HepG2 (cell line): Measurements from ENCODE around the gene KRTAP9-9. TPM values are rescaled to one million over a fixed set of nuclear protein-coding genes. Genes with fewer than 3 reads are reported as not detected.

Source experiments
- ATAC-seq: fragments of 200-7000 bp; cut with Tn5 transposase; 3 replicates; pipeline ENCODE4 v1.9.1; 2020; ENCODE audit warnings: mild to moderate bottlenecking, moderate library complexity
- BruUV-seq: library from RNA; stranded (reverse); fragments of 400-500 nt; replicated peaks from 2 replicates; lab custom pipeline; 2021; lab: Mats Ljungman, UMichigan
- CTCF ChIA-PET: fragments of 300-600 bp; formaldehyde crosslinking; extraction: SDS; loops from one replicate; lab custom pipeline; 2021; ENCODE audit warnings: low total read pairs, inconsistent platforms, low intra/inter-chr PET ratio; lab: Yijun Ruan, JAX
- POLR2A ChIA-PET: fragments of 350-600 bp; sonication (Branson Sonifier 250); formaldehyde crosslinking; loops from one replicate; lab custom pipeline; 2020; ENCODE audit warnings: antibody characterized with exemption, inconsistent platforms; lab: Yijun Ruan, JAX
- DNase-seq: peaks from one replicate; pipeline ENCODE4 v3.0.0-alpha.2; 2015; ENCODE audit warnings: low spot score
- FAIRE-seq: peaks from 3 replicates; lab custom pipeline; 2011; peaks lifted over from hg19 to GRCh38; lab: Jason Lieb, UNC
- H2AFZ ChIP-seq: one replicate; pipeline ENCODE4 v1.6.1; 2011; ENCODE audit warnings: low read length, inconsistent platforms
- H3K27ac ChIP-seq: fragments of 300-600 bp; 3 replicates; pipeline ENCODE4 v1.8.0; 2011; ENCODE audit warnings: mixed run types, mild to moderate bottlenecking, mixed read lengths, low read length, inconsistent platforms; ENCODE audit not compliant: insufficient read depth; ENCODE audit errors: extremely low read length
- H3K27me3 ChIP-seq, 2 experiments: fragments of 200-600 bp in 1 of 2; 2 replicates in 1 of 2; 3 replicates in 1 of 2; pipeline versions ENCODE4 v1.6.0 to v1.8.0; 2011; ENCODE audit warnings: low read length in 2 of 2, mild to moderate bottlenecking in 2 of 2, moderate library complexity in 2 of 2, inconsistent platforms in 1 of 2; ENCODE audit not compliant: insufficient read depth in 2 of 2, control insufficient read depth in 1 of 2
- H3K36me3 ChIP-seq, 2 experiments: fragments of 200-600 bp in 1 of 2; replicated peaks in 1 of 2; 2 replicates in 1 of 2; 3 replicates in 1 of 2; pipeline versions ENCODE4 v1.5.1 to v1.8.0; 2011; ENCODE audit warnings: low read length in 2 of 2, inconsistent platforms in 1 of 2; ENCODE audit not compliant: insufficient read depth in 2 of 2, control insufficient read depth in 1 of 2
- H3K4me1 ChIP-seq: 2 replicates; pipeline ENCODE4 v1.5.1; 2012; ENCODE audit warnings: low read length, inconsistent platforms; ENCODE audit not compliant: insufficient read depth
- H3K4me2 ChIP-seq: 2 replicates; pipeline ENCODE4 v1.6.0; 2011; ENCODE audit warnings: low read depth, low read length, inconsistent platforms
- H3K4me3 ChIP-seq, 3 experiments: fragments of 200-600 bp in 1 of 3; sonication (generic), shearing (Covaris generic) in 1 of 3; replicated peaks in 1 of 3; 2 replicates each; pipeline ENCODE4 v1.5.1; 2011 to 2016; ENCODE audit warnings: low read length in 3 of 3, inconsistent platforms in 2 of 3, low read depth in 2 of 3, mild to moderate bottlenecking in 2 of 3, control low read depth in 1 of 3, mixed read lengths in 1 of 3; ENCODE audit not compliant: insufficient read depth in 1 of 3
- H3K79me2 ChIP-seq: one replicate; pipeline ENCODE4 v1.6.1; 2011; ENCODE audit warnings: low read length, inconsistent platforms; ENCODE audit not compliant: insufficient read depth
- H3K9ac ChIP-seq: 2 replicates; pipeline ENCODE4 v1.6.0; 2011; ENCODE audit warnings: mild to moderate bottlenecking, low read depth, low read length, inconsistent platforms; ENCODE audit not compliant: insufficient read depth
- H3K9me3 ChIP-seq: 2 replicates; pipeline ENCODE4 v1.5.1; 2012; ENCODE audit warnings: mild to moderate bottlenecking, low read length
- H4K20me1 ChIP-seq: 2 replicates; pipeline ENCODE4 v1.6.0; 2011; ENCODE audit warnings: inconsistent platforms, mild to moderate bottlenecking, low read length, moderate library complexity; ENCODE audit not compliant: insufficient read depth
- CEBPB ChIP-seq: IDR thresholded peaks from 2 replicates; pipeline ENCODE4 v1.6.1; 2011; ENCODE audit warnings: low read depth, low read length, improper control_type of control experiment, borderline replicate concordance
- DNMT3B ChIP-seq: conservative IDR thresholded peaks from 2 replicates; pipeline ENCODE4 v1.6.1; 2016; ENCODE audit warnings: missing biosample characterization, control low read depth
- ELF3 ChIP-seq: IDR thresholded peaks from 2 replicates; pipeline ENCODE4 v1.6.1; 2016; ENCODE audit warnings: missing genetic modification reagents, missing compliant biosample characterization
- HNF4A ChIP-seq: sonication (generic); formaldehyde crosslinking; IDR thresholded peaks from 2 replicates; pipeline ENCODE4 v1.4.0; 2020; ENCODE audit warnings: missing genetic modification reagents
- MAFF ChIP-seq: IDR thresholded peaks from 2 replicates; pipeline ENCODE4 v1.6.1; 2011; ENCODE audit warnings: low read depth, low read length, improper control_type of control experiment
- MAFK ChIP-seq, 2 experiments: IDR thresholded peaks in 1 of 2; conservative IDR thresholded peaks in 1 of 2; 2 replicates each; pipeline ENCODE4 v1.6.1; 2011; ENCODE audit warnings: improper control_type of control experiment in 2 of 2, low read length in 2 of 2
- MLLT10 ChIP-seq: sonication (generic); formaldehyde crosslinking; IDR thresholded peaks from 2 replicates; pipeline ENCODE4 v1.4.0; 2020; ENCODE audit warnings: missing genetic modification reagents
- POLR2G ChIP-seq: fragments of 200-400 bp; formaldehyde crosslinking; IDR thresholded peaks from 2 replicates; pipeline ENCODE4 v1.6.1; 2018; ENCODE audit warnings: mild to moderate bottlenecking, low read depth, low read length, moderate library complexity
- RARG ChIP-seq: sonication (generic); formaldehyde crosslinking; IDR thresholded peaks from 2 replicates; pipeline ENCODE4 v1.4.0; 2020; ENCODE audit warnings: low read depth, mild to moderate bottlenecking, missing genetic modification reagents
- SIX1 ChIP-seq: sonication (generic); formaldehyde crosslinking; IDR thresholded peaks from 2 replicates; pipeline ENCODE4 v1.4.0; 2020; ENCODE audit warnings: missing genetic modification reagents, borderline replicate concordance
- ZKSCAN8 ChIP-seq: IDR thresholded peaks from 2 replicates; pipeline ENCODE4 v1.6.1; 2016; ENCODE audit warnings: borderline replicate concordance, missing genetic modification reagents, missing compliant biosample characterization
- ZNF160 ChIP-seq: sonication (generic); formaldehyde crosslinking; IDR thresholded peaks from 2 replicates; pipeline ENCODE4 v1.8.0; 2022; ENCODE audit warnings: mild to moderate bottlenecking, inconsistent platforms, missing genetic modification reagents
- WGBS: methylation state at CpG from one replicate; pipeline ENCODE4 v1.1.6; 2017; ENCODE audit warnings: low lambda C conversion rate; 5-methylcytosine and 5-hydroxymethylcytosine counted together
- in situ Hi-C: cut with HindIII; loops from 2 replicates; pipeline ENCODE4 v1.10.0; 2017; ENCODE audit warnings: low pct_unique_long_range_greater_than_20kb; ENCODE audit not compliant: extremely low pct_ligation_motif_present
- intact Hi-C: fragments of 100-400 bp; cut with micrococcal nuclease; formaldehyde crosslinking; loops from one replicate; pipeline ENCODE4 v1.10.0; 2022; ENCODE audit not compliant: unreplicated experiment
- polyA plus RNA-seq, 8 experiments: library from polyadenylated mRNA; depleted of rRNA in 3 of 8; stranded (reverse) in 7 of 8; unstranded in 1 of 8; fragments of >200 nt; fragmentation: Illumina TruSeq in 4 of 8; extraction: Trizol in 4 of 8; gene quantifications; 2 replicates each; pipeline versions ENCODE4 v1.2.1 to v1.2.3, GENCODE V29; 2011 to 2016; ENCODE audit warnings: low read depth in 4 of 8, missing spikeins in 1 of 8, mixed read lengths in 1 of 8; ENCODE audit not compliant: insufficient read depth in 1 of 8
- total RNA-seq, 5 experiments: library from RNA; depleted of rRNA; stranded (reverse); fragments of >200 nt; fragmentation: Illumina TruSeq; extraction: Trizol; gene quantifications; 2 replicates each; pipeline ENCODE4 v1.2.3, GENCODE V29; 2016; ENCODE audit warnings: low read depth in 1 of 5
- TF ChIP-seq, protein P1 (sequence below): sonication (generic); formaldehyde crosslinking; conservative IDR thresholded peaks from 2 replicates; pipeline ENCODE4 v1.8.0; 2022; ENCODE audit warnings: mild to moderate bottlenecking, moderate library complexity, missing genetic modification reagents
- TF ChIP-seq, protein P2 (sequence below): IDR thresholded peaks from 2 replicates; pipeline ENCODE4 v1.6.1; 2016; ENCODE audit warnings: low read depth, control low read depth
- TF ChIP-seq, protein P3 (sequence below): sonication (generic); formaldehyde crosslinking; IDR thresholded peaks from 2 replicates; pipeline ENCODE4 v1.8.1; 2023; ENCODE audit warnings: missing genetic modification reagents, mild to moderate bottlenecking, borderline replicate concordance
- TF ChIP-seq, protein P4 (sequence below): sonication (generic); formaldehyde crosslinking; IDR thresholded peaks from 2 replicates; pipeline ENCODE4 v1.8.1; 2022; ENCODE audit warnings: low read depth, mild to moderate bottlenecking, missing genetic modification reagents

KRTAP9-9 gene
- total and polyA plus RNA-seq, 2 of the 13 experiments (the other 11 are each of a cell fraction or from before 2014, with no cell fraction given) = not detected

DNA sequence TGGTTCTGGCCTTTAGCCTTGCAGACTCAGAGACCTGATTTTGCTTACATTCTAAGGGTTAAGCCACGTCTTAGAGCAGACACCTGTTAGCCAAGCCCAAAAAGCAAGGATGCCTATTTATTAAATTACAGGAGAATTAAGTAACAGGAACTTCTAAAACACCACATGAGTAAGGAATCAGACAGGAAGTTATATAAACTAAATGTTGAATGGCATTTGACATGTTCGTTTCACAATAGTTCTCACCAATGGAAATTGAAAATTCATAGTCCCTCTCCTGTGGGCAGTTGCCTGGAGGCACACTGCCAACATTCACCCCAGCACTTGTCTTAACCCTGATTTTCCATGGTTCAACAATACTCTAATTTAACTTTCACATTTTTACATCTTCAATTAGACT is 29.4 kb downstream of the KRTAP9-9 start (continued):
- TF ChIP-seq, protein P1, sequence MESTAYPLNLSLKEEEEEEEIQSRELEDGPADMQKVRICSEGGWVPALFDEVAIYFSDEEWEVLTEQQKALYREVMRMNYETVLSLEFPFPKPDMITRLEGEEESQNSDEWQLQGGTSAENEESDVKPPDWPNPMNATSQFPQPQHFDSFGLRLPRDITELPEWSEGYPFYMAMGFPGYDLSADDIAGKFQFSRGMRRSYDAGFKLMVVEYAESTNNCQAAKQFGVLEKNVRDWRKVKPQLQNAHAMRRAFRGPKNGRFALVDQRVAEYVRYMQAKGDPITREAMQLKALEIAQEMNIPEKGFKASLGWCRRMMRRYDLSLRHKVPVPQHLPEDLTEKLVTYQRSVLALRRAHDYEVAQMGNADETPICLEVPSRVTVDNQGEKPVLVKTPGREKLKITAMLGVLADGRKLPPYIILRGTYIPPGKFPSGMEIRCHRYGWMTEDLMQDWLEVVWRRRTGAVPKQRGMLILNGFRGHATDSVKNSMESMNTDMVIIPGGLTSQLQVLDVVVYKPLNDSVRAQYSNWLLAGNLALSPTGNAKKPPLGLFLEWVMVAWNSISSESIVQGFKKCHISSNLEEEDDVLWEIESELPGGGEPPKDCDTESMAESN (CRISPR knock-in tag) = no peak
- no peak for TF ChIP-seq SIX1 (CRISPR knock-in tag)
- no peak for TF ChIP-seq DNMT3B (CRISPR knock-in tag)
- TF ChIP-seq ZKSCAN8 (CRISPR knock-in tag) = no peak
- TF ChIP-seq POLR2G = no peak
- TF ChIP-seq, protein P2, sequence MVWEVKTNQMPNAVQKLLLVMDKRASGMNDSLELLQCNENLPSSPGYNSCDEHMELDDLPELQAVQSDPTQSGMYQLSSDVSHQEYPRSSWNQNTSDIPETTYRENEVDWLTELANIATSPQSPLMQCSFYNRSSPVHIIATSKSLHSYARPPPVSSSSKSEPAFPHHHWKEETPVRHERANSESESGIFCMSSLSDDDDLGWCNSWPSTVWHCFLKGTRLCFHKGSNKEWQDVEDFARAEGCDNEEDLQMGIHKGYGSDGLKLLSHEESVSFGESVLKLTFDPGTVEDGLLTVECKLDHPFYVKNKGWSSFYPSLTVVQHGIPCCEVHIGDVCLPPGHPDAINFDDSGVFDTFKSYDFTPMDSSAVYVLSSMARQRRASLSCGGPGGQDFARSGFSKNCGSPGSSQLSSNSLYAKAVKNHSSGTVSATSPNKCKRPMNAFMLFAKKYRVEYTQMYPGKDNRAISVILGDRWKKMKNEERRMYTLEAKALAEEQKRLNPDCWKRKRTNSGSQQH (CRISPR knock-in tag) = no peak
- TF ChIP-seq HNF4A (CRISPR knock-in tag) = no peak
- TF ChIP-seq RARG (CRISPR knock-in tag) = no peak
- TF ChIP-seq MLLT10 (CRISPR knock-in tag) = no peak

DNA sequence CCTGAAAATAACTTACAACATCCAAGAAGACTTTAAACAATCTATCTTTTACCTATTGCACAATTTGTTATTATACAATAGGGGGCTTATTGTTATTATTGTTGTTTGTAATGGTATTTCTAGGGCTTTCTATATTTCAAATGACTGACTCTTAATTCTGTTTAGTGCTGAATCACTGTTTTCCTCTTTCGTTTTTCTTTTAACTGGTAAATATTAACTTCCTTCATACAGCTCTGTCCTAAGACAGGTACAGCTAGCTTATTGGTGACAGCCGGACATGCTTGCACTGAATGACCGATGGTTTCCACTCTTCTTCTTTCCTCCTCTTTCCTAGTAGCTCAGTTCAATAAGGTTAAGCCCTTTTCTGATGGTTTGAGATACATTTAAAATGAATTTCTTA is 31.9 kb downstream of the KRTAP9-9 start:
- Histone ChIP-seq H4K20me1 (no peaks in the 10 kb centered on the region), H3K9ac (no peak overlapping the region), H3K79me2 (no peaks in the 10 kb centered on the region), H3K36me3 (no peaks in the 10 kb centered on the region), H3K4me3 (no peak overlapping the region), H2AFZ (no peak overlapping the region), H3K4me2 (no peak overlapping the region), H3K27ac (no peak overlapping the region), H3K4me1 (peaks cover 6% of the 10 kb centered on the region; the same call in 1 of the 2 replicates), H3K9me3 (no peaks in the 10 kb centered on the region), H3K27me3 (no peaks in the 10 kb centered on the region)
- peak; percentile 45; the same call in 1 of the 2 replicates for TF ChIP-seq CEBPB
- TF ChIP-seq, protein P3, sequence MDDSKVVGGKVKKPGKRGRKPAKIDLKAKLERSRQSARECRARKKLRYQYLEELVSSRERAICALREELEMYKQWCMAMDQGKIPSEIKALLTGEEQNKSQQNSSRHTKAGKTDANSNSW = no peak
- peak; percentile 30; the same call in 1 of the 2 replicates for TF ChIP-seq MAFF
- 0 out of 2 replicates have a peak, but pooled peaks have one; percentile 21 for TF ChIP-seq ELF3
- TF ChIP-seq, protein P4, sequence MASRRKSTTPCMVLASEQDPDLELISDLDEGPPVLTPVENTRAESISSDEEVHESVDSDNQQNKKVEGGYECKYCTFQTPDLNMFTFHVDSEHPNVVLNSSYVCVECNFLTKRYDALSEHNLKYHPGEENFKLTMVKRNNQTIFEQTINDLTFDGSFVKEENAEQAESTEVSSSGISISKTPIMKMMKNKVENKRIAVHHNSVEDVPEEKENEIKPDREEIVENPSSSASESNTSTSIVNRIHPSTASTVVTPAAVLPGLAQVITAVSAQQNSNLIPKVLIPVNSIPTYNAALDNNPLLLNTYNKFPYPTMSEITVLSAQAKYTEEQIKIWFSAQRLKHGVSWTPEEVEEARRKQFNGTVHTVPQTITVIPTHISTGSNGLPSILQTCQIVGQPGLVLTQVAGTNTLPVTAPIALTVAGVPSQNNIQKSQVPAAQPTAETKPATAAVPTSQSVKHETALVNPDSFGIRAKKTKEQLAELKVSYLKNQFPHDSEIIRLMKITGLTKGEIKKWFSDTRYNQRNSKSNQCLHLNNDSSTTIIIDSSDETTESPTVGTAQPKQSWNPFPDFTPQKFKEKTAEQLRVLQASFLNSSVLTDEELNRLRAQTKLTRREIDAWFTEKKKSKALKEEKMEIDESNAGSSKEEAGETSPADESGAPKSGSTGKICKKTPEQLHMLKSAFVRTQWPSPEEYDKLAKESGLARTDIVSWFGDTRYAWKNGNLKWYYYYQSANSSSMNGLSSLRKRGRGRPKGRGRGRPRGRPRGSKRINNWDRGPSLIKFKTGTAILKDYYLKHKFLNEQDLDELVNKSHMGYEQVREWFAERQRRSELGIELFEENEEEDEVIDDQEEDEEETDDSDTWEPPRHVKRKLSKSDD = no peak
- TF ChIP-seq ZNF160 (CRISPR knock-in tag) = no peak
- 0 out of 4 replicates have a peak, but pooled peaks of 1 of the 2 experiments have one; percentile 23 for TF ChIP-seq MAFK (conservative IDR thresholded peaks at IDR 0.05 in 1 of 2, IDR thresholded peaks at IDR 0.05 in 1 of 2; ENCODE audit: low read length in 2 of 2)
- CTCF ChIA-PET = no interaction called here
- no peak for FAIRE-seq
- no peak; the same call in 2 of the 3 replicates for ATAC-seq
- WGBS = 3% methylated on average over 3 of the region's 3 CpGs
- POLR2A ChIA-PET = no interaction called here
- BruUV-seq = no TSS peak
- in situ Hi-C loops = no loop called here
- intact Hi-C loops = no loop called here
- DNase-seq = peak; percentile 0
